ENCODE results near the gene PARS2.

PARS2 gene

GRCh38 chr1:54795841-54796468 lies 31.6 kb upstream of the PARS2 start:
- Histone ChIP-seq H3K4me3 (ENCODE audit: low read length) (no peak overlapping the region), H3K4me1 (ENCODE audit: control insufficient read depth, insufficient read depth, low read length) (peaks cover 62% of the 10 kb centered on the region), H3K9me3 (ENCODE audit: control insufficient read depth, low read length) (peaks cover 4% of the 10 kb centered on the region), H3K27me3 (ENCODE audit: control insufficient read depth, insufficient read depth, low read length) (no peaks in the 10 kb centered on the region), H3K9ac (ENCODE audit: low read length) (no peak overlapping the region), H3K36me3 (ENCODE audit: control insufficient read depth, insufficient read depth, low read length) (no peaks in the 10 kb centered on the region)

- Histone ChIP-seq H3K27me3 (ENCODE audit: control insufficient read depth, insufficient read depth, low read length) (no peaks in the 10 kb centered on the region), H3K36me3 (ENCODE audit: control insufficient read depth, insufficient read depth, low read length) (no peaks in the 10 kb centered on the region), H3K4me1 (ENCODE audit: control insufficient read depth, insufficient read depth, low read length) (peaks cover 58% of the 10 kb centered on the region), H3K9ac (ENCODE audit: low read length) (no peak overlapping the region), H3K9me3 (ENCODE audit: control insufficient read depth, low read length) (peaks cover 4% of the 10 kb centered on the region), H3K4me3 (ENCODE audit: low read length) (no peak overlapping the region)
These were observed 31.0 kb upstream of the PARS2 start for GRCh38 chr1:54795356-54795665.

GRCh38 chr1:54794451-54795355 lies 30.4 kb upstream of the PARS2 start:
- H3K4me1 ChIP-seq (ENCODE audit: control insufficient read depth, insufficient read depth, low read length), result peaks cover 58% of the 10 kb centered on the region
- no peaks in the 10 kb centered on the region for H3K36me3 ChIP-seq (ENCODE audit: control insufficient read depth, insufficient read depth, low read length)
- H3K9me3 ChIP-seq (ENCODE audit: control insufficient read depth, low read length), result peaks cover 4% of the 10 kb centered on the region
- H3K4me3 ChIP-seq (ENCODE audit: low read length), result no peak overlapping the region
- peak overlapping the region; percentile 29 for H3K9ac ChIP-seq (ENCODE audit: low read length)
- no peaks in the 10 kb centered on the region for H3K27me3 ChIP-seq (ENCODE audit: control insufficient read depth, insufficient read depth, low read length)

- Histone ChIP-seq H3K9ac (ENCODE audit: low read length) (no peak overlapping the region), H3K36me3 (ENCODE audit: control insufficient read depth, insufficient read depth, low read length) (peaks cover 7% of the 10 kb centered on the region), H3K4me3 (ENCODE audit: low read length) (no peak overlapping the region), H3K27me3 (ENCODE audit: control insufficient read depth, insufficient read depth, low read length) (no peaks in the 10 kb centered on the region), H3K9me3 (ENCODE audit: control insufficient read depth, low read length) (peaks cover 4% of the 10 kb centered on the region), H3K4me1 (ENCODE audit: control insufficient read depth, insufficient read depth, low read length) (peaks cover 46% of the 10 kb centered on the region)
These were observed 28.5 kb upstream of the PARS2 start for GRCh38 chr1:54792686-54793282.

GRCh38 chr1:54791880-54792522 lies 27.7 kb upstream of the PARS2 start:
- H3K9me3 ChIP-seq (ENCODE audit: control insufficient read depth, low read length), result peaks cover 4% of the 10 kb centered on the region
- no peak overlapping the region for H3K4me3 ChIP-seq (ENCODE audit: low read length)
- peaks cover 13% of the 10 kb centered on the region for H3K36me3 ChIP-seq (ENCODE audit: control insufficient read depth, insufficient read depth, low read length)
- no peaks in the 10 kb centered on the region for H3K27me3 ChIP-seq (ENCODE audit: control insufficient read depth, insufficient read depth, low read length)
- H3K4me1 ChIP-seq (ENCODE audit: control insufficient read depth, insufficient read depth, low read length), result peaks cover 39% of the 10 kb centered on the region
- no peak overlapping the region for H3K9ac ChIP-seq (ENCODE audit: low read length)

- peaks cover 19% of the 10 kb centered on the region for H3K36me3 ChIP-seq (ENCODE audit: control insufficient read depth, insufficient read depth, low read length)
- H3K4me1 ChIP-seq (ENCODE audit: control insufficient read depth, insufficient read depth, low read length), result peaks cover 9% of the 10 kb centered on the region
- peaks cover 4% of the 10 kb centered on the region for H3K9me3 ChIP-seq (ENCODE audit: control insufficient read depth, low read length)
- no peak overlapping the region for H3K4me3 ChIP-seq (ENCODE audit: low read length)
- no peaks in the 10 kb centered on the region for H3K27me3 ChIP-seq (ENCODE audit: control insufficient read depth, insufficient read depth, low read length)
- no peak overlapping the region for H3K9ac ChIP-seq (ENCODE audit: low read length)
These were observed 24.1 kb upstream of the PARS2 start for GRCh38 chr1:54788459-54788858.

- no peaks in the 10 kb centered on the region for H3K27me3 ChIP-seq (ENCODE audit: control insufficient read depth, insufficient read depth, low read length)
- H3K9me3 ChIP-seq (ENCODE audit: control insufficient read depth, low read length), result peaks cover 4% of the 10 kb centered on the region
- H3K4me3 ChIP-seq (ENCODE audit: low read length), result no peak overlapping the region
- H3K36me3 ChIP-seq (ENCODE audit: control insufficient read depth, insufficient read depth, low read length), result peaks cover 19% of the 10 kb centered on the region
- no peak overlapping the region for H3K9ac ChIP-seq (ENCODE audit: low read length)
- H3K4me1 ChIP-seq (ENCODE audit: control insufficient read depth, insufficient read depth, low read length), result peaks cover under 1% of the 10 kb centered on the region
These were observed 23.3 kb upstream of the PARS2 start for GRCh38 chr1:54787604-54788003.

GRCh38 chr1:54786778-54787177 lies 22.5 kb upstream of the PARS2 start:
- H3K9ac ChIP-seq (ENCODE audit: low read length), result no peak overlapping the region
- H3K4me3 ChIP-seq (ENCODE audit: low read length), result no peak overlapping the region
- peaks cover 8% of the 10 kb centered on the region for H3K4me1 ChIP-seq (ENCODE audit: control insufficient read depth, insufficient read depth, low read length)
- H3K27me3 ChIP-seq (ENCODE audit: control insufficient read depth, insufficient read depth, low read length), result no peaks in the 10 kb centered on the region
- peaks cover 19% of the 10 kb centered on the region for H3K36me3 ChIP-seq (ENCODE audit: control insufficient read depth, insufficient read depth, low read length)
- H3K9me3 ChIP-seq (ENCODE audit: control insufficient read depth, low read length), result no peaks in the 10 kb centered on the region

GRCh38 chr1:54784066-54784465 lies 19.7 kb upstream of the PARS2 start:
- peaks cover 19% of the 10 kb centered on the region for H3K36me3 ChIP-seq (ENCODE audit: control insufficient read depth, insufficient read depth, low read length)
- H3K4me3 ChIP-seq (ENCODE audit: low read length), result no peak overlapping the region
- H3K9me3 ChIP-seq (ENCODE audit: control insufficient read depth, low read length), result no peaks in the 10 kb centered on the region
- peaks cover 21% of the 10 kb centered on the region for H3K4me1 ChIP-seq (ENCODE audit: control insufficient read depth, insufficient read depth, low read length)
- H3K9ac ChIP-seq (ENCODE audit: low read length), result no peak overlapping the region
- H3K27me3 ChIP-seq (ENCODE audit: control insufficient read depth, insufficient read depth, low read length), result peaks cover 6% of the 10 kb centered on the region

GRCh38 chr1:54782588-54782987 lies 18.3 kb upstream of the PARS2 start:
- no peak overlapping the region for H3K4me3 ChIP-seq (ENCODE audit: low read length)
- peaks cover 6% of the 10 kb centered on the region for H3K27me3 ChIP-seq (ENCODE audit: control insufficient read depth, insufficient read depth, low read length)

GRCh38 chr1:54782156-54782555 lies 17.8 kb upstream of the PARS2 start:
- H3K4me1 ChIP-seq (ENCODE audit: control insufficient read depth, insufficient read depth, low read length), result peaks cover 21% of the 10 kb centered on the region
- no peaks in the 10 kb centered on the region for H3K9me3 ChIP-seq (ENCODE audit: control insufficient read depth, low read length)
- H3K27me3 ChIP-seq (ENCODE audit: control insufficient read depth, insufficient read depth, low read length), result peaks cover 6% of the 10 kb centered on the region
- no peak overlapping the region for H3K4me3 ChIP-seq (ENCODE audit: low read length)
- H3K36me3 ChIP-seq (ENCODE audit: control insufficient read depth, insufficient read depth, low read length), result peaks cover 8% of the 10 kb centered on the region
- H3K9ac ChIP-seq (ENCODE audit: low read length), result no peak overlapping the region

More at GRCh38 chr1:54782588-54782987, 18.3 kb upstream of the PARS2 start:
- Histone ChIP-seq H3K4me1 (ENCODE audit: control insufficient read depth, insufficient read depth, low read length) (peaks cover 21% of the 10 kb centered on the region), H3K9ac (ENCODE audit: low read length) (no peak overlapping the region), H3K9me3 (ENCODE audit: control insufficient read depth, low read length) (no peaks in the 10 kb centered on the region), H3K36me3 (ENCODE audit: control insufficient read depth, insufficient read depth, low read length) (peaks cover 11% of the 10 kb centered on the region)

Measured in mucosa of stomach (tissue), 1 donor.